WTC11 (cell line): ENCODE results near the gene RPL13. TPM values are rescaled to one million over a fixed set of nuclear protein-coding genes. Genes with fewer than 3 reads are reported as not detected.

Source experiments
- ATAC-seq: fragments of 200-7000 bp; cut with Tn5 transposase; 2 replicates; pipeline ENCODE4 v1.10.0; 2021; ENCODE audit warnings: mild to moderate bottlenecking, moderate library complexity
- CTCF ChIA-PET: fragments of 300-600 bp; sonication (Branson Sonifier 250); formaldehyde crosslinking; loops from one replicate; lab custom pipeline; 2021; ENCODE audit warnings: antibody characterized with exemption; lab: Charles Lee
- POLR2A ChIA-PET: fragments of 350-600 bp; sonication (Branson Sonifier 250); formaldehyde crosslinking; loops from one replicate; lab custom pipeline; 2021; ENCODE audit warnings: antibody characterized with exemption; lab: Charles Lee
- DNase-seq: peaks from one replicate; pipeline ENCODE4 v3.0.0; 2021; ENCODE audit warnings: low spot score
- H3K27ac Mint-ChIP-seq: 2 replicates; pipeline ENCODE4 v1.8.0; 2021; ENCODE audit warnings: mixed read lengths
- H3K27me3 Mint-ChIP-seq: 2 replicates; pipeline ENCODE4 v1.8.0; 2021; ENCODE audit warnings: low read depth, mild to moderate bottlenecking, moderate library complexity, mixed read lengths
- H3K36me3 Mint-ChIP-seq: 2 replicates; pipeline ENCODE4 v1.8.0; 2021; ENCODE audit warnings: mixed read lengths
- H3K4me1 Mint-ChIP-seq: 2 replicates; pipeline ENCODE4 v1.8.0; 2022; ENCODE audit warnings: mixed read lengths
- H3K4me3 Mint-ChIP-seq: 2 replicates; pipeline ENCODE4 v1.8.0; 2021; ENCODE audit warnings: mild to moderate bottlenecking, moderate library complexity, mixed read lengths
- H3K9me3 Mint-ChIP-seq: 2 replicates; pipeline ENCODE4 v1.8.0; 2021; ENCODE audit warnings: mixed read lengths
- CREM ChIP-seq: sonication (generic); formaldehyde crosslinking; IDR thresholded peaks from 2 replicates; pipeline ENCODE4 v1.8.1; 2022; ENCODE audit warnings: mild to moderate bottlenecking, missing genetic modification reagents, moderate library complexity
- EMX1 ChIP-seq: fragments of 250-450 bp; sonication (Bioruptor Pico); IDR thresholded peaks from 2 replicates; pipeline ENCODE4 v1.8.0; 2021; ENCODE audit warnings: mild to moderate bottlenecking
- FOXK1 ChIP-seq: sonication (generic); formaldehyde crosslinking; IDR thresholded peaks from 2 replicates; pipeline ENCODE4 v1.8.0; 2022; ENCODE audit warnings: mild to moderate bottlenecking, moderate library complexity, missing genetic modification reagents
- GTF2I ChIP-seq: fragments of 250-450 bp; sonication (Bioruptor Pico); conservative IDR thresholded peaks from 2 replicates; pipeline ENCODE4 v1.4.0; 2021; ENCODE audit warnings: mild to moderate bottlenecking
- HMGA2 ChIP-seq: fragments of 250-450 bp; sonication (Bioruptor Pico); IDR thresholded peaks from 2 replicates; pipeline ENCODE4 v1.4.0; 2021; ENCODE audit warnings: mild to moderate bottlenecking, moderate library complexity
- NFATC4 ChIP-seq: fragments of 250-450 bp; sonication (Bioruptor Pico); IDR thresholded peaks from 2 replicates; pipeline ENCODE4 v1.9.0; 2021; ENCODE audit warnings: mild to moderate bottlenecking
- OVOL2 ChIP-seq: fragments of 250-450 bp; sonication (Bioruptor Pico); IDR thresholded peaks from 2 replicates; pipeline ENCODE4 v1.9.0; 2021; ENCODE audit warnings: mild to moderate bottlenecking, borderline replicate concordance
- PRRX2 ChIP-seq: fragments of 250-450 bp; sonication (Bioruptor Pico); IDR thresholded peaks from 2 replicates; pipeline ENCODE4 v1.8.0; 2021; ENCODE audit warnings: mild to moderate bottlenecking
- TCF7 ChIP-seq: sonication (generic); formaldehyde crosslinking; IDR thresholded peaks from 2 replicates; pipeline ENCODE4 v1.8.0; 2022; ENCODE audit warnings: mild to moderate bottlenecking, low read depth, missing genetic modification reagents, moderate library complexity
- TEAD1 ChIP-seq: sonication (generic); formaldehyde crosslinking; IDR thresholded peaks from 2 replicates; pipeline ENCODE4 v1.8.0; 2022; ENCODE audit warnings: mild to moderate bottlenecking, missing genetic modification reagents
- ZNF396 ChIP-seq: fragments of 250-450 bp; sonication (Bioruptor Pico); IDR thresholded peaks from 2 replicates; pipeline ENCODE4 v1.8.0; 2021; ENCODE audit warnings: mild to moderate bottlenecking, moderate library complexity, borderline replicate concordance
- ZNF416 ChIP-seq: fragments of 250-450 bp; sonication (Bioruptor Pico); IDR thresholded peaks from 2 replicates; pipeline ENCODE4 v1.9.0; 2021; ENCODE audit warnings: mild to moderate bottlenecking, inconsistent platforms
- ZNF423 ChIP-seq: fragments of 250-450 bp; sonication (Bioruptor Pico); IDR thresholded peaks from 2 replicates; pipeline ENCODE4 v2.1.2; 2022; ENCODE audit warnings: mild to moderate bottlenecking, moderate library complexity
- total RNA-seq: library from RNA; stranded (reverse); gene quantifications from 3 replicates; pipeline ENCODE4 v1.2.3, GENCODE V29; 2021
- TF ChIP-seq, protein P1 (sequence below): sonication (generic); formaldehyde crosslinking; IDR thresholded peaks from 2 replicates; pipeline ENCODE4 v1.8.1; 2022; ENCODE audit warnings: low read depth, missing genetic modification reagents, borderline replicate concordance
- TF ChIP-seq, protein P2 (sequence below): fragments of 250-450 bp; sonication (Bioruptor Pico); IDR thresholded peaks from 2 replicates; pipeline ENCODE4 v1.9.0; 2021; ENCODE audit warnings: mild to moderate bottlenecking, borderline replicate concordance
- TF ChIP-seq, protein P3 (sequence below): fragments of 250-450 bp; sonication (Bioruptor Pico); conservative IDR thresholded peaks from 2 replicates; pipeline ENCODE4 v1.9.0; 2021; ENCODE audit warnings: mild to moderate bottlenecking
- TF ChIP-seq, protein P4 (sequence below): sonication (generic); formaldehyde crosslinking; IDR thresholded peaks from 2 replicates; pipeline ENCODE4 v1.8.1; 2022; ENCODE audit warnings: missing genetic modification reagents, borderline replicate concordance

The RPL13 gene
- total RNA-seq, 1 experiment from 2014 or later, result 2,631 TPM

DNA sequence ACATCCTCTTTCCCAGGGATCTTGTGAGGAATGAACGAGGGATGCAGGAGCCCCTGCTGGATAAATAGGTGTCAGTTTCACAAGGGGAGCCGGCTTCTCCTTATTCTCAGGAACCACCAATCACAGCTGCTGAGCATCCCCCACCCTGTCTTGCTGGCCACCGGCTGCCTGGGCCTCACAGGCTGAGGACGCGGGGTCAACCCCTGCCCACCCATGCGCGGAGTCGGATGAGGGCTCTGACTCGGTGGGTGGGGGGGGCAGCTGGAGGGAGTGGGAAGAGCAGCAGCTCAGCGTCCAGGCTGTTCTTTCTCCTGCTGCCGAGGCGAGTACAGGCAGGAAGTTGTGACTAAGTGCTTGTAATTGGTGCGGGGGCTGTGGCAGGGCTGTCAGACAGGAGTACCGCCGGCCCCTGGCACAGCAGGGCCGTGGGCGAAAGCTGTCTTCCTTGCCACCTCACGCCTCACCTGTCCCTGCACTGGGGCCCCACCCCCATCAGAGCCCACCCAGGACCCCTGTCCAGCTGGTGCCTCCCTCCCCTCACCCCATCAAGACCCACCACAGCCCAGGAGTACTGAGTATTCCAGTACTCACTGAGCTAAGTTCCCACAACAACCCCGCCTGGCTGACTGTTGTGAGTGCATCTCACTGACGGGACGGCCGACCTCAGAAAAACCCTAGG lies 41.9 kb downstream of the RPL13 start:
- POLR2A ChIA-PET, result interaction anchor here (0.5 to 1.0 kb wide), 5 partner anchors 10 to 1825 kb away, joined by 3 to 9 read pairs (median 4); partner anchors contain the start of gene TCF25
- ATAC-seq (peak; percentile 46), DNase-seq (peak; percentile 51)
- Mint-ChIP-seq H3K4me3 (no peak overlapping the region), H3K27me3 (no peaks in the 10 kb centered on the region), H3K36me3 (no peaks in the 10 kb centered on the region), H3K4me1 (peaks cover 13% of the 10 kb centered on the region), H3K27ac (no peak overlapping the region), H3K9me3 (no peaks in the 10 kb centered on the region)
- no peak for TF ChIP-seq ZNF396 (CRISPR knock-in tag)
- TF ChIP-seq ZNF416, result no peak
- CTCF ChIA-PET, result interaction anchor here (0.6 to 4.5 kb wide), 10 partner anchors 13 to 98 kb away, joined by 3 to 79 read pairs (median 3); partner anchors contain the start of genes CDK10 and DPEP1

DNA sequence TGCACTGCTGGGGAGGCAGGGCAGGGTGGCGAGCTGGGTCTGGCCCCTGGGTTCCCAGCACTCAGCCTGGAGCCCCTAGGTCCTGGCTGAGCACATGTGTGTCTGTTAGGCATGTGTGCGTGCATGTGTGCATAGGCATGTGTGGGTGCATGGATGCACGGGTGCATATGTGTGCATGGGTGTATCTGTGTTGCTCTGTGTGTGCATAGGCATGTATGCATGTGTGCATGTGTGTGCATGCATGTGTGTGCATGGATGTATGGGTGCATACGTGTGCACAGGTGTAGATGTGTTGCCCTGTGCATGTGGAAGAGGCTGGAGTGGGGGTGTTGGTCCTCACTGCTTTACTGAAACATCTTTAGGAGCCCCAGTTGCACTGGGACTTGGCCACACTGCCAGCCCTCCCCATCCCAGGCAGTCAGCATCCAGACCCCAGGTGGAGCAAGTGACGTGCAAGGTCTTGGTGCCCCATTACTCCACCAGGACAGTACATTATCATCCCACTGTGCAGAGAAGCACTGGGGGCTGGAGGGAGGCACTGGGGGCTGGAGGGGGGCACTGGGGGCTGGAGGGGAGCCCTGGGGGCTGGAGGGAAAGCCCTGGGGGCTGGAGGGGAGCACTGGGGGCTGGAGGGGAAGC lies 42.6 kb downstream of the RPL13 start:
- ChIA-PET POLR2A (interaction anchor here (0.6 kb wide), 1 partner anchor 1826 kb away, joined by 9 read pairs; no protein-coding TSS in a partner anchor), CTCF (interaction anchor here (0.6 to 4.5 kb wide), 6 partner anchors 13 to 68 kb away, joined by 3 to 79 read pairs (median 8); partner anchors contain the start of gene DPEP1)
- no peaks in the 10 kb centered on the region for H3K27me3 Mint-ChIP-seq
- H3K4me3 Mint-ChIP-seq, result no peak overlapping the region
- peaks cover 13% of the 10 kb centered on the region for H3K4me1 Mint-ChIP-seq
- TF ChIP-seq, protein P1, sequence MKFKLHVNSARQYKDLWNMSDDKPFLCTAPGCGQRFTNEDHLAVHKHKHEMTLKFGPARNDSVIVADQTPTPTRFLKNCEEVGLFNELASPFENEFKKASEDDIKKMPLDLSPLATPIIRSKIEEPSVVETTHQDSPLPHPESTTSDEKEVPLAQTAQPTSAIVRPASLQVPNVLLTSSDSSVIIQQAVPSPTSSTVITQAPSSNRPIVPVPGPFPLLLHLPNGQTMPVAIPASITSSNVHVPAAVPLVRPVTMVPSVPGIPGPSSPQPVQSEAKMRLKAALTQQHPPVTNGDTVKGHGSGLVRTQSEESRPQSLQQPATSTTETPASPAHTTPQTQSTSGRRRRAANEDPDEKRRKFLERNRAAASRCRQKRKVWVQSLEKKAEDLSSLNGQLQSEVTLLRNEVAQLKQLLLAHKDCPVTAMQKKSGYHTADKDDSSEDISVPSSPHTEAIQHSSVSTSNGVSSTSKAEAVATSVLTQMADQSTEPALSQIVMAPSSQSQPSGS (CRISPR knock-in tag), result no peak
- TF ChIP-seq NFATC4 (no peak), EMX1 (CRISPR knock-in tag) (no peak)
- TF ChIP-seq, protein P2, sequence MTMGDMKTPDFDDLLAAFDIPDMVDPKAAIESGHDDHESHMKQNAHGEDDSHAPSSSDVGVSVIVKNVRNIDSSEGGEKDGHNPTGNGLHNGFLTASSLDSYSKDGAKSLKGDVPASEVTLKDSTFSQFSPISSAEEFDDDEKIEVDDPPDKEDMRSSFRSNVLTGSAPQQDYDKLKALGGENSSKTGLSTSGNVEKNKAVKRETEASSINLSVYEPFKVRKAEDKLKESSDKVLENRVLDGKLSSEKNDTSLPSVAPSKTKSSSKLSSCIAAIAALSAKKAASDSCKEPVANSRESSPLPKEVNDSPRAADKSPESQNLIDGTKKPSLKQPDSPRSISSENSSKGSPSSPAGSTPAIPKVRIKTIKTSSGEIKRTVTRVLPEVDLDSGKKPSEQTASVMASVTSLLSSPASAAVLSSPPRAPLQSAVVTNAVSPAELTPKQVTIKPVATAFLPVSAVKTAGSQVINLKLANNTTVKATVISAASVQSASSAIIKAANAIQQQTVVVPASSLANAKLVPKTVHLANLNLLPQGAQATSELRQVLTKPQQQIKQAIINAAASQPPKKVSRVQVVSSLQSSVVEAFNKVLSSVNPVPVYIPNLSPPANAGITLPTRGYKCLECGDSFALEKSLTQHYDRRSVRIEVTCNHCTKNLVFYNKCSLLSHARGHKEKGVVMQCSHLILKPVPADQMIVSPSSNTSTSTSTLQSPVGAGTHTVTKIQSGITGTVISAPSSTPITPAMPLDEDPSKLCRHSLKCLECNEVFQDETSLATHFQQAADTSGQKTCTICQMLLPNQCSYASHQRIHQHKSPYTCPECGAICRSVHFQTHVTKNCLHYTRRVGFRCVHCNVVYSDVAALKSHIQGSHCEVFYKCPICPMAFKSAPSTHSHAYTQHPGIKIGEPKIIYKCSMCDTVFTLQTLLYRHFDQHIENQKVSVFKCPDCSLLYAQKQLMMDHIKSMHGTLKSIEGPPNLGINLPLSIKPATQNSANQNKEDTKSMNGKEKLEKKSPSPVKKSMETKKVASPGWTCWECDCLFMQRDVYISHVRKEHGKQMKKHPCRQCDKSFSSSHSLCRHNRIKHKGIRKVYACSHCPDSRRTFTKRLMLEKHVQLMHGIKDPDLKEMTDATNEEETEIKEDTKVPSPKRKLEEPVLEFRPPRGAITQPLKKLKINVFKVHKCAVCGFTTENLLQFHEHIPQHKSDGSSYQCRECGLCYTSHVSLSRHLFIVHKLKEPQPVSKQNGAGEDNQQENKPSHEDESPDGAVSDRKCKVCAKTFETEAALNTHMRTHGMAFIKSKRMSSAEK (CRISPR knock-in tag), result no peak
- TF ChIP-seq, protein P3, sequence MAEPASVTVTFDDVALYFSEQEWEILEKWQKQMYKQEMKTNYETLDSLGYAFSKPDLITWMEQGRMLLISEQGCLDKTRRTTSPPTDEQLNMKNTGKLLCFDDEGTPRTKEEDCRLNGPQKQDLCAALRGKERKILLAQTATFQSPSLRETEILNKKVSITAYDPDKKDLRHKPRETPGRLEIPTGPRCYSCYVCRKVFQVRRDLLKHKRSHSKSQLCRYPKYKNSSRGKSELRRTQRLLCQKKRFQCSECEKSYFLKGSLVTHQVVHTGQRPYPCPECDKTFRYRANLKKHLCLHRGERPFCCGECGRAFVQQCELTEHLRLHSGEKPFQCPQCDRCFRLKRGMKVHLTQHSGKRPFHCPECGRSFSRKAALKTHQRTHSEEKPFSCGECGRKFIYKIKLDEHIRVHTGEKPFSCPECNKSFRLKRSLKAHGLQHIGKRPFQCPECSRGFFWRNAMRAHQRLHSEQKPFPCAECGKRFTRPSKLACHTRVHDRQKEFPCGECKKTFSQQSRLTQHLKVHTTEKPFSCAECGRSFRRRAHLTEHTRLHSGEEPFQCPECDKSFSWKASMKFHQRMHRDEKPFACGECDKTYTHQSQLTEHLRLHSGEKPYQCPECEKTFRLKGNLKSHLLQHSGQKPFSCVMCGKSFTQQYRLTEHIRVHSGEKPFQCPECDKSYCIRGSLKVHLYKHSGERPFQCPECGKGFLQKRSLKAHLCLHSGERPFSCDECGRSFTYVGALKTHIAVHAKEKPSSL, result no peak
- H3K27ac Mint-ChIP-seq, result 0 out of 2 replicates have a peak overlapping the region, but pooled peaks have one; percentile 9
- no peaks in the 10 kb centered on the region for H3K9me3 Mint-ChIP-seq
- no peak for ATAC-seq
- no peaks in the 10 kb centered on the region for H3K36me3 Mint-ChIP-seq
- no peak for DNase-seq

DNA sequence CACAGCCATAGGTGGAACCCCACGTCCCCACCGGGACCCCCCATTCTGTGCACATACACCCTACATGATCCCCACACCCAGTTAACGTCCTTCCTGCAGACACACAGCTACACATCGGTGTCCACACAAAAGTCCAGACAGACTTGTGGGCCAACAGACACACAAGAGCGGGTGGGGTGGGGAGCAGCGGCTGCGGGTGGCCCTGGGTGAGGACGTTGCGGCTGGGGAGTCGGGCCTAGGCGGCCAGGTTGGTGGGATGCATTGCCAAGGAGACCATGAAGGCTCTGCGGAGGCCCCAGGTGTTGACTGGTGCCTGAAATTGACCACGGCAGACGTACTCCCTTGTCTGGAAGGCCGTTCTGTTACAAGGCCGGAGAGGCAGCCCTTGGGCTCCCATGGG lies 44.3 kb downstream of the RPL13 start:
- no peak overlapping the region for H3K27ac Mint-ChIP-seq
- no peaks in the 10 kb centered on the region for H3K27me3 Mint-ChIP-seq
- no peaks in the 10 kb centered on the region for H3K9me3 Mint-ChIP-seq
- H3K4me3 Mint-ChIP-seq, result no peak overlapping the region
- H3K36me3 Mint-ChIP-seq, result no peaks in the 10 kb centered on the region
- CTCF ChIA-PET, result interaction anchor here (0.6 kb wide), 1 partner anchor 11 kb away, joined by 3 read pairs; no protein-coding TSS in a partner anchor
- ATAC-seq (no peak), DNase-seq (no peak)
- peaks cover 10% of the 10 kb centered on the region for H3K4me1 Mint-ChIP-seq
- POLR2A ChIA-PET, result no interaction called here
- TF ChIP-seq, protein P4, sequence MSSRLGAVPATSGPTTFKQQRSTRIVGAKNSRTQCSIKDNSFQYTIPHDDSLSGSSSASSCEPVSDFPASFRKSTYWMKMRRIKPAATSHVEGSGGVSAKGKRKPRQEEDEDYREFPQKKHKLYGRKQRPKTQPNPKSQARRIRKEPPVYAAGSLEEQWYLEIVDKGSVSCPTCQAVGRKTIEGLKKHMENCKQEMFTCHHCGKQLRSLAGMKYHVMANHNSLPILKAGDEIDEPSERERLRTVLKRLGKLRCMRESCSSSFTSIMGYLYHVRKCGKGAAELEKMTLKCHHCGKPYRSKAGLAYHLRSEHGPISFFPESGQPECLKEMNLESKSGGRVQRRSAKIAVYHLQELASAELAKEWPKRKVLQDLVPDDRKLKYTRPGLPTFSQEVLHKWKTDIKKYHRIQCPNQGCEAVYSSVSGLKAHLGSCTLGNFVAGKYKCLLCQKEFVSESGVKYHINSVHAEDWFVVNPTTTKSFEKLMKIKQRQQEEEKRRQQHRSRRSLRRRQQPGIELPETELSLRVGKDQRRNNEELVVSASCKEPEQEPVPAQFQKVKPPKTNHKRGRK, result no peak
- TF ChIP-seq NFATC4 (no peak), PRRX2 (CRISPR knock-in tag) (no peak), OVOL2 (no peak), FOXK1 (CRISPR knock-in tag) (no peak), TCF7 (CRISPR knock-in tag) (no peak), GTF2I (CRISPR knock-in tag) (no peak), HMGA2 (CRISPR knock-in tag) (no peak), EMX1 (CRISPR knock-in tag) (no peak), TEAD1 (CRISPR knock-in tag) (no peak), CREM (no peak), ZNF423 (no peak)
- TF ChIP-seq, protein P3, result no peak
